GM12872 (cell line): ENCODE results near the gene LYG2.
"Not testable (repeated sequence)": the region's sequence is repeated elsewhere in the genome, so short reads cannot be mapped to it uniquely, and the experiment has no call there.

Source experiments
- CTCF ChIP-seq: IDR thresholded peaks from 3 replicates; pipeline ENCODE4 v1.5.1; 2011; ENCODE audit warnings: low read depth, mild to moderate bottlenecking, low read length, moderate library complexity; ENCODE audit not compliant: insufficient read depth

The LYG2 gene

GRCh38 chr2:99255491-99256318 lies at the start of gene LYG2:
TSS of gene LYG2 (minus strand) at chr2:99255666. CDS start at chr2:99254260, 1,406 bp downstream.
- TF ChIP-seq CTCF, result no peak

GRCh38 chr2:99301097-99301496 lies 45.6 kb upstream of the LYG2 start, which contains the start of gene LYG1:
TSS of gene LYG1 (minus strand) at chr2:99301197. CDS start at chr2:99295670, 5,527 bp downstream.
- not testable (repeated sequence) for TF ChIP-seq CTCF

GRCh38 chr2:99299580-99299979 lies 44.1 kb upstream of the LYG2 start:
- TF ChIP-seq CTCF, result no peak

- no peak for TF ChIP-seq CTCF
These were observed 42.5 kb upstream of the LYG2 start for GRCh38 chr2:99297994-99298393.

- no peak for TF ChIP-seq CTCF
These were observed 30.1 kb upstream of the LYG2 start for GRCh38 chr2:99285526-99285925.

GRCh38 chr2:99279969-99280695 lies 24.7 kb upstream of the LYG2 start:
- no peak for TF ChIP-seq CTCF

GRCh38 chr2:99278793-99279291 lies 23.4 kb upstream of the LYG2 start:
- no peak for TF ChIP-seq CTCF
